Measurements from ENCODE around the gene DNAAF8. TPM values are rescaled to one million over a fixed set of nuclear protein-coding genes. Genes with fewer than 3 reads are reported as not detected.
A peak's percentile ranks its signal among the peaks of the same experiment; 100 is the strongest.

Gene DNAAF8
- polyA plus RNA-seq, 3 donors, result 0.04 to 0.36 TPM; not detected in 1

GRCh38 chr16:4778050-4778392 lies 43.7 kb downstream of the DNAAF8 start:
- Mint-ChIP-seq H3K27ac (no peak overlapping the region), H3K36me3 (no peaks in the 10 kb centered on the region), H3K4me3 (no peak overlapping the region), H3K27me3 (ENCODE audit: low read depth in 3 of 3) (peaks cover 0 to 2% (median 0%) of the 10 kb centered on the region in 3 donors), H3K9me3 (peaks cover 0 to 2% (median 0%) of the 10 kb centered on the region in 7 donors), H3K4me1 (peaks cover 36% of the 10 kb centered on the region)
- no peaks in the 10 kb centered on the region for H3K36me3 ChIP-seq (replicated peaks in 1 of 2; ENCODE audit: control insufficient read depth in 1 of 2, insufficient read depth in 2 of 2, low read length in 2 of 2)
- no peaks in the 10 kb centered on the region for H3K79me2 ChIP-seq (ENCODE audit: insufficient read depth, low read length)
- no peak for DNase-seq
- no peaks in the 10 kb centered on the region for H3K9me3 ChIP-seq (replicated peaks in 1 of 2; ENCODE audit: control insufficient read depth in 1 of 2, insufficient read depth in 1 of 2, low read length in 2 of 2)
- no peak for TF ChIP-seq CTCF (IDR thresholded peaks at IDR 0.05)
- H3K4me2 ChIP-seq (replicated peaks; ENCODE audit: extremely low read depth, low read length, poor library complexity, severe bottlenecking), result no peak overlapping the region
- H4K20me1 ChIP-seq (ENCODE audit: insufficient read depth, low read length), result no peaks in the 10 kb centered on the region
- H3K27me3 ChIP-seq (ENCODE audit: control insufficient read depth in 2 of 2, insufficient read depth in 2 of 2, low read length in 2 of 2), result no peaks in the 10 kb centered on the region
- 100% methylated on average over 2 of the region's 5 CpGs for WGBS (ENCODE audit: insufficient coverage)
- no peak overlapping the region for H3K27ac ChIP-seq (ENCODE audit: low read depth in 1 of 2, low read length in 2 of 2)
- no peak overlapping the region for H3K4me3 ChIP-seq (replicated peaks in 1 of 3; ENCODE audit: low read depth in 2 of 3, low read length in 3 of 3)
- no peak overlapping the region for H3K9ac ChIP-seq (ENCODE audit: insufficient read depth, low read length, poor library complexity, severe bottlenecking)
- H2AFZ ChIP-seq (ENCODE audit: insufficient read depth, low read depth, low read length, poor library complexity, severe bottlenecking), result no peak overlapping the region
- peaks cover 21 to 24% of the 10 kb centered on the region in 2 donors for H3K4me1 ChIP-seq (ENCODE audit: control insufficient read depth in 1 of 2, insufficient read depth in 2 of 2, low read length in 2 of 2)
- intact Hi-C loops (cut with micrococcal nuclease), result no loop called here

DNA sequence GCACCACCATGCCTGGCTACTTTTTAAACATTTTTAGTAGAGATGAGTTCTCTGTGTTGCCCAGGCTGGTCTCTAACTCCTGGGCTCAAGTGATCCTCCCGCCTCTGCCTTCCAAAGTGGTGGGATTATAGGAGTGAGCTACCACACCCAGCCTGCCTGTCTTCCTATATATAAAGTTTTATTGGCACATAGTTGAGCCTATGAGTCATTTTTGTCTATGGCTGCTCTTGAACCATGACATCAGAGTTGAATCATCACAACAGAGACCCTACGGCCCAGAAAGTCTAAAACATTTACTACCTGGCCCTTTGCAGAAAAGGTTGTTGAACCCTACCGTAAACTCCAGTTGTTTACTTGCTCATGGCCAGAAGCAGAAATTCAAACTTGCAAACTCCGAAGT lies 45.9 kb downstream of the DNAAF8 start:
- H3K27me3 ChIP-seq (ENCODE audit: control insufficient read depth in 2 of 2, insufficient read depth in 2 of 2, low read length in 2 of 2), result no peaks in the 10 kb centered on the region
- no peaks in the 10 kb centered on the region for H3K79me2 ChIP-seq (ENCODE audit: insufficient read depth, low read length)
- H3K4me3 ChIP-seq (replicated peaks in 1 of 3; ENCODE audit: low read depth in 2 of 3, low read length in 3 of 3), result no peak overlapping the region
- no peaks in the 10 kb centered on the region for H3K9me3 ChIP-seq (replicated peaks in 1 of 2; ENCODE audit: control insufficient read depth in 1 of 2, insufficient read depth in 1 of 2, low read length in 2 of 2)
- 100% methylated on average over 2 of the region's 4 CpGs for WGBS (ENCODE audit: insufficient coverage)
- peaks cover 15 to 17% of the 10 kb centered on the region in 2 donors for H3K4me1 ChIP-seq (ENCODE audit: control insufficient read depth in 1 of 2, insufficient read depth in 2 of 2, low read length in 2 of 2)
- intact Hi-C loops (cut with micrococcal nuclease), result no loop called here
- Mint-ChIP-seq H3K36me3 (no peaks in the 10 kb centered on the region), H3K4me3 (no peak overlapping the region), H3K27ac (no peak overlapping the region), H3K27me3 (ENCODE audit: low read depth in 3 of 3) (peaks cover 0 to 4% (median 2%) of the 10 kb centered on the region in 3 donors), H3K4me1 (peaks cover 30% of the 10 kb centered on the region), H3K9me3 (peaks cover 0 to 2% (median 0%) of the 10 kb centered on the region in 7 donors)
- H3K4me2 ChIP-seq (replicated peaks; ENCODE audit: extremely low read depth, low read length, poor library complexity, severe bottlenecking), result no peak overlapping the region
- no peaks in the 10 kb centered on the region for H4K20me1 ChIP-seq (ENCODE audit: insufficient read depth, low read length)
- TF ChIP-seq CTCF (IDR thresholded peaks at IDR 0.05), result no peak
- no peak overlapping the region for H3K27ac ChIP-seq (ENCODE audit: low read depth in 1 of 2, low read length in 2 of 2)
- peak in 2 of 3 donors; percentile 15 to 48 for DNase-seq
- H3K36me3 ChIP-seq (replicated peaks in 1 of 2; ENCODE audit: control insufficient read depth in 1 of 2, insufficient read depth in 2 of 2, low read length in 2 of 2), result no peaks in the 10 kb centered on the region
- H3K9ac ChIP-seq (ENCODE audit: insufficient read depth, low read length, poor library complexity, severe bottlenecking), result no peak overlapping the region
- no peak overlapping the region for H2AFZ ChIP-seq (ENCODE audit: insufficient read depth, low read depth, low read length, poor library complexity, severe bottlenecking)
